Parathyroid adenoma (tissue), 2 donors: ENCODE measurements around the gene KIAA0319L.

ENCODE experiments used
- H2AFZ ChIP-seq: fragments of 300-600 bp; sonication (generic); one replicate; pipeline ENCODE4 v1.7.0; 2017; ENCODE audit warnings: antibody characterized with exemption, mild to moderate bottlenecking
- H3K27ac ChIP-seq: fragments of 300-600 bp; sonication (generic); one replicate; pipeline ENCODE4 v1.7.0; 2017
- H3K27me3 ChIP-seq: fragments of 300-600 bp; sonication (generic); one replicate; pipeline ENCODE4 v1.7.0; 2017; ENCODE audit warnings: low read length; ENCODE audit not compliant: control insufficient read depth, insufficient read depth
- H3K36me3 ChIP-seq: fragments of 300-600 bp; sonication (generic); one replicate; pipeline ENCODE4 v1.7.0; 2017; ENCODE audit warnings: low read length; ENCODE audit not compliant: control insufficient read depth, insufficient read depth
- H3K4me1 ChIP-seq: fragments of 300-600 bp; sonication (generic); one replicate; pipeline ENCODE4 v1.7.0; 2017; ENCODE audit warnings: control low read depth
- H3K4me2 ChIP-seq: fragments of 300-600 bp; sonication (generic); one replicate; pipeline ENCODE4 v1.7.0; 2017; ENCODE audit warnings: low read length
- H3K4me3 ChIP-seq: fragments of 300-600 bp; sonication (generic); one replicate; pipeline ENCODE4 v1.7.0; 2017; ENCODE audit warnings: low read depth, low read length
- H3K79me2 ChIP-seq: fragments of 300-600 bp; sonication (generic); one replicate; pipeline ENCODE4 v1.7.0; 2017; ENCODE audit warnings: control low read depth
- H3K9ac ChIP-seq: fragments of 300-600 bp; sonication (generic); one replicate; pipeline ENCODE4 v1.7.0; 2017; ENCODE audit warnings: mild to moderate bottlenecking
- H3K9me3 ChIP-seq: fragments of 300-600 bp; sonication (generic); one replicate; pipeline ENCODE4 v1.7.0; 2017; ENCODE audit warnings: low read length; ENCODE audit not compliant: control insufficient read depth
- CTCF ChIP-seq: fragments of 300-600 bp; sonication (generic); IDR thresholded peaks from one replicate; pipeline ENCODE4 v1.7.0; 2017; ENCODE audit warnings: antibody characterized with exemption, mild to moderate bottlenecking
- donor health status: primary hyperparathyroidism.

KIAA0319L gene

DNA sequence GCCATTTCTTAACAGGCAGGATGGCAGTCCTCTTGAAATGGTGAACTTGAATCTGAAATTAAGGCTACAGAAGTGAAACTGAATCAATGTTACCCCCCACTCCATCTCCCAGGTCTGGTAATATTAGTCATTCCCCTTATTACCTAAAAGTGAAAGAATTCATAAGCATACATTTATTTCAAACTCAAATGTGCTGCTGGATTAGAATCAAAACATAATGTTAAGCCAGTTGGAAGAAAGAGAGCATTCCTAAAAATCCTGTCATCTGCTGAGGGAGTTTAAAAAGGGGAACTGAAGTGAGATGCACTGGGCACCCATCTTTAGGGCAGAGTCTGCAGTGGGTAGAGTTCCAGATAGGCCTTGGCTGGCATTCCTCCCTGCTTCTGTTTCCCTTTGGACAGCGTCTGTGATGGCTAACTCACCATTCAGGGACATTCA is 17.4 kb downstream of the KIAA0319L start:
- Histone ChIP-seq H3K27ac (no peak overlapping the region), H3K4me1 (no peaks in the 10 kb centered on the region), H3K4me3 (no peak overlapping the region), H3K4me2 (no peak overlapping the region), H3K36me3 (no peaks in the 10 kb centered on the region), H3K9ac (no peak overlapping the region), H3K27me3 (no peaks in the 10 kb centered on the region), H2AFZ (no peak overlapping the region), H3K9me3 (no peaks in the 10 kb centered on the region), H3K79me2 (peaks cover 18% of the 10 kb centered on the region)
- no peak for TF ChIP-seq CTCF

- H3K36me3 ChIP-seq = no peaks in the 10 kb centered on the region
- no peaks in the 10 kb centered on the region for H3K4me1 ChIP-seq
- no peak overlapping the region for H3K9ac ChIP-seq
- H3K79me2 ChIP-seq = peaks cover 14% of the 10 kb centered on the region
- no peak overlapping the region for H3K27ac ChIP-seq
- H2AFZ ChIP-seq = no peak overlapping the region
- no peak overlapping the region for H3K4me3 ChIP-seq
- TF ChIP-seq CTCF = no peak
- no peak overlapping the region for H3K4me2 ChIP-seq
- no peaks in the 10 kb centered on the region for H3K9me3 ChIP-seq
- no peaks in the 10 kb centered on the region for H3K27me3 ChIP-seq
Measured at GRCh38 chr1:35539073-35539823, 18.0 kb downstream of the KIAA0319L start.

- Histone ChIP-seq H3K9me3 (no peaks in the 10 kb centered on the region), H3K4me2 (no peak overlapping the region), H2AFZ (no peak overlapping the region), H3K4me3 (no peak overlapping the region), H3K27ac (no peak overlapping the region), H3K4me1 (no peaks in the 10 kb centered on the region), H3K27me3 (no peaks in the 10 kb centered on the region), H3K9ac (no peak overlapping the region), H3K36me3 (no peaks in the 10 kb centered on the region), H3K79me2 (peaks cover 6% of the 10 kb centered on the region)
- TF ChIP-seq CTCF = no peak
Measured at GRCh38 chr1:35537806-35538205, 19.4 kb downstream of the KIAA0319L start.

DNA sequence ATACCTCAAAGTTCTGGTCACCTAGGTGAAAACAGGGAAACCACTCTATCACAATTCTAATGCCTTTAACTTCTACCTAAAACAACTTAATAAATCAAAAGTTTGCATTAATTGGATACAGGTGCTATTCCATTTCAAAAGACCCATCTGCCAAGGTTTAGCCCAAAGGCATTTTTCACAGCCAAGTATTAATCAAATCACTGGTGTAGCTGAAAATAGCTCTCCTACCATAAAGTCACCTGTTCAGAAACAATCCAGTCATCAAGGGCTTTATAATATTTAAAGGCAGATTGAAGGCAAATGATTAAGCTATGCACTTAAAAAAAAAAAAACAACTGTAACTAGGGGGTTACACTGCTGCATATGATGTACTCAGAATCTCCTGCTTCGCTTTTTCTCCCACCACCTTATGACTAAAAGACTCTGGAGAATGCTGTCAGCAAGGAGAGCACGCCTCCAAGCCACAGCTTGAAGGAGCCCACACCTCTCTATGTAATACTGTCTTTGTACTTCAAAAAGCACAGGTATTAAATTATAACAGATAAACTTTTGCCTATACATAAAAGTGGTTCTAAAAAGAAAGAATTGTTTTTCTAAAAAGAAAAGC is 20.5 kb downstream of the KIAA0319L start:
- Histone ChIP-seq H3K79me2 (peaks cover 6% of the 10 kb centered on the region), H3K9ac (no peak overlapping the region), H3K4me3 (no peak overlapping the region), H3K4me2 (no peak overlapping the region), H3K27me3 (no peaks in the 10 kb centered on the region), H3K4me1 (no peaks in the 10 kb centered on the region), H2AFZ (no peak overlapping the region), H3K9me3 (no peaks in the 10 kb centered on the region), H3K36me3 (no peaks in the 10 kb centered on the region), H3K27ac (no peak overlapping the region)
- no peak for TF ChIP-seq CTCF
